GM08714 (cell line): ENCODE data around the gene ANKUB1.

ENCODE experiments used
- H3K4me3 ChIP-seq: fragments of 200-500 bp; sonication (Bioruptor generic); 2 replicates; pipeline ENCODE4 v1.5.1; 2014; ENCODE audit warnings: mild to moderate bottlenecking, low read length, inconsistent platforms
- ZNF274 ChIP-seq: IDR thresholded peaks from 2 replicates; pipeline ENCODE4 v1.6.1; 2012; ENCODE audit warnings: mild to moderate bottlenecking, low read depth, low read length

Gene ANKUB1

DNA sequence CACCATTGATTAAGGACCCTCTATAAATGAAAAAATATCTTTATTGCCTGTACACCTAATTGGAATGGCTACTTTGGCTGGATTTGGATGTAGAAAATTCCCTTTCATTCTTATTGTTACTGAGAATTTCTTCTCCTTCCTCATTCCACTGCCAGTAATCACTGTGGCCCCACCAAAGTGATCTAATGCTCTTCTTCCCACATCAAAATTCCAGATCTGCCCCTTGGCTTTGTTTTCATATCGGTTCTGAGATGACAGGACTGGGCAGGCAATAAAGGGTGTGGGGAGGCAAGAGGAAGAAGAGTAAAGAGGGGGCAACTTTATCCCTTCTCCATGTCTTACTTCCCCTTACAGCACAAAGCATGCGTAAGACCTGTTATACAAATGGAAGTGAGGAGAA is 2.1 kb downstream of the ANKUB1 start:
- no peak for TF ChIP-seq ZNF274
- H3K4me3 ChIP-seq = no peak overlapping the region

DNA sequence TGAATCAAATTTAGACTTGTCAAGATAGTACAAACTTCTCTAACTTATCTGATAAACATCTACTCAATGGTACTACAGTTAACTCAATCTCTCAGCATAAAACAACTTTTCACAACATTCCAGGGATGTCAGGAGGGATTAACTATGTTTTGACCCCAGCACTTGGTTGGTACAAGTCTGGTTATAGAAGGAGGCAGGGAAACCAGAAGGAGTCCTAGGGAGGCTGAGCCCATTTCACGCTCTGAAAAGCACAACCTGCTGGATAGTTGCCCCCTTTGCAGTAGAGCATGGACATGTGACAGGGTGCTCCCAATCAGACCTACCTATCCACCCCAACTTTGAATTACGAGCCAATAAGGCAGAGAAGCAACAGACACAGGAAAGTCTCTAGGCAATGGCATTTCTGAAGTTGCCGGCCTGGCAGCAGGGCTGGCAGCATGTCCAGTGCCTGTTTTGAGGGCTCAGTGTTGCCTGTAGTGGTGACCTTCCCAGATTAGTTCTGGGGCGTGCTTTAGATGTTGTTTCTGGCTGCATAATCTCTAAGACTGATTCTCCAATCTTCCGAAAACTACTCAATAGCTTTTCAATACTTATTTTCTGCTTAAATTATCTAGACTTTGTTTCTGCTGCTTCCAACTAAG is 8.2 kb downstream of the ANKUB1 start:
- TF ChIP-seq ZNF274 = no peak
- H3K4me3 ChIP-seq = no peak overlapping the region

DNA sequence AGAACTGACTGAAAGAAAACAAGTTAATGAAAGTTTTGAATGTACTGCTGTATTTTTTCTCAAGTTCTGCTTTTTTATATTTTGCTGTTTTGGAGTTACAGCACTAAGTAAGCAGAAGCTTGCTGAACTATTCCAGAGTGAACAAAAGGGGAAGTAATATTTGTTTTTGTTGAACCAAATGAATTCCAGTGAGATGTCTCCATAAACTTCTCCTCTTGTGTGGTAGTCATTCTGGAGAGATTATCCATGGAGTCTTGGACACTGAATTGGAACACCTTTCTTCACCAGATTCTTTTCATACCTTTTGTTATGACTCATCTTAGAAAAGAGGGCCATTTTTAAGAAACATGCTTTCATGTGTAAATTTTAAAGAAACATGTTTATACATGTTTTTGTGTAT is 8.8 kb downstream of the ANKUB1 start:
- TF ChIP-seq ZNF274 = no peak
- no peak overlapping the region for H3K4me3 ChIP-seq

DNA sequence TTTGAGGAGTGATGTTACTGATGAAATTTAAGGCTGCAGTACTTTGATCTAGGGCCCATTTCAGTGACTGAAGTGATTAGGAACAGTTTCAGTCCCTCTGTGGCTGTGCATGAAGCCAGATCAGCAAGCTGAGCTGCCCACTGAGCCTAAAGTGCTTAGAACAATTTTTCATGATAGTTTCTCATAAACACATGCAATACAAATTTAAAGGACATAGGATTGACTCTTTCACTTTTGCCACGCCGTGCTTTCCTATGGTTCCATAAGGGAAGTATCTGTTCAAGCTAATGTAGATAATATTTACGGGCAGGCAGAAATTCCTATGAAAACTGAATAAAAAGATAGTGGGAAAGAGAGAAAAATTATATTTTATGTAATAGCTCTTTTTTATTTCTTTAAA is 10.6 kb downstream of the ANKUB1 start:
- no peak for TF ChIP-seq ZNF274
- H3K4me3 ChIP-seq = no peak overlapping the region

DNA sequence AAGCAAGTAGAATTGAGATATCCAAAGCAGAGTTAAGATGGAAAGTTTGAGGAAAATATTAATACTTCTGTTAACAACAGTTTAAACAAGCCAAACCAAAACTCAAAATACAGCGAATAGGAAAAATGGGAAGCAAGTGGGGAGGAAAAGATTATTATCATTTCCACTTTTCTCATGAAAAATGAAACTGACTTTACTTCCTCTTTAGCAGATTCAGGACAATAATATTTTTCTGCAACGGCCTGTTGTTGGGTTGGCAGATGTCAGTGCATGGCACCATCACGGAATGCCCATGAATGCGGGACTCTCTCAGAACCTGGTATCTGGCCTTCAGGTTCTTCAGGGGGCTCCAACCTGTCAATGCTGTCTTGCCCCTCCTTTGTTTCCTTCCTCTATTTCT is 11.1 kb downstream of the ANKUB1 start:
- no peak overlapping the region; the same call in 1 of the 2 replicates for H3K4me3 ChIP-seq

GRCh38 chr3:149777414-149778214 is 14.7 kb downstream of the ANKUB1 start:
- no peak overlapping the region for H3K4me3 ChIP-seq
- TF ChIP-seq ZNF274 = no peak

More for the DNA sequence above, 11.1 kb downstream of the ANKUB1 start:
- TF ChIP-seq ZNF274 = no peak

GRCh38 chr3:149776170-149776569 is 16.2 kb downstream of the ANKUB1 start:
- no peak overlapping the region for H3K4me3 ChIP-seq
- no peak for TF ChIP-seq ZNF274

DNA sequence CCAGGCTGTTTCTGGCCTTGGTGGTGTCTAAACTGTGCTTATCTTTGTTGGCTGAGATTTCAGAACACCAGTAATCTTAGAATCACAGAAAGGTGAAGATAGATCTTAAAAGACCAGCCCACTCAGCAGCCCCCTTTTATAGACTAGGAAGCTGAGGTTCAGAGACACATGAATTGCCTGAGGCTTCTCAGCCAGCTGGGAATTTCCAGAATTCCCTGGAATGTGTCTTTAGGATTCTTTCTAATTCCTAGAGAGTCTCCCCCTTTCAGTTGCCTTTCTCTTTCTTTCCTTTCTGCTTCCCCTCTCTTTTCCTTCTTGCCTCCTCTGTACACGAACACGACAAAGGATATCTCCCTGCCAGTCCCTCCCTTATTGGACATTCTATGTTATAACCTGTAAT is 19.5 kb downstream of the ANKUB1 start:
- H3K4me3 ChIP-seq = no peak overlapping the region
- no peak for TF ChIP-seq ZNF274

- TF ChIP-seq ZNF274 = no peak
- no peak overlapping the region for H3K4me3 ChIP-seq
Observed at GRCh38 chr3:149771652-149772271, 20.6 kb downstream of the ANKUB1 start.

- no peak overlapping the region for H3K4me3 ChIP-seq
- TF ChIP-seq ZNF274 = no peak
Observed at GRCh38 chr3:149770246-149770645, 22.1 kb downstream of the ANKUB1 start.

DNA sequence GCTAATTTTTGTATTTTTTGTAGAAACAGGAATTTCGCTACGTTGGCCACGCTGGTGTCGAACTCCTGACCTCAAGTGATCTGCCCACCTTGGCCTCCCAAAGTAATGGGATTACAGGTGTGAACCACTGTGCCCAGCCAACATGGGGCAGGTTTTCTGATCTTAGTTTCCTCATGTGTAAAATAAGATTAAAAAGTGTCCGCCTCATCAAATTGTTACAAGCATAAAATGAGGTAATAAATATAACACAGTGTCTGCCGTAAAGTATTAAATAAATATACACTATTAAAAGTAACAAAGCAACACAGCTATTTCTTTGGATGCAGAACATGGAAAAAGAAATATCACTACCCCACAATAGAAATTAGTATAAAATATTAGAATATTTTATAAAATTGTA is 23.6 kb downstream of the ANKUB1 start:
- no peak overlapping the region for H3K4me3 ChIP-seq
- no peak for TF ChIP-seq ZNF274

- H3K4me3 ChIP-seq = no peak overlapping the region
- TF ChIP-seq ZNF274 = no peak
Observed at GRCh38 chr3:149767720-149768119, 24.6 kb downstream of the ANKUB1 start.

- no peak for TF ChIP-seq ZNF274
- H3K4me3 ChIP-seq = no peak overlapping the region
Observed at GRCh38 chr3:149765762-149766334, 26.5 kb downstream of the ANKUB1 start.

- H3K4me3 ChIP-seq = no peak overlapping the region
- TF ChIP-seq ZNF274 = no peak
Observed at GRCh38 chr3:149764302-149764701, 28.1 kb downstream of the ANKUB1 start.
